ENCODE measurements around the gene IL10RB. TPM values are rescaled to one million over a fixed set of nuclear protein-coding genes. Genes with fewer than 3 reads are reported as not detected.

The IL10RB gene
- total and polyA plus RNA-seq, 10 of the 15 experiments (the other 5 are each of a cell fraction or from before 2014, with no cell fraction given), result 15.0 to 55.1 (median 34.9) TPM

- TF ChIP-seq ZBTB11 (CRISPR knock-in tag; IDR thresholded peaks at IDR 0.05), result no peak
- no peak for TF ChIP-seq HSF1 (IDR thresholded peaks at IDR 0.05; ENCODE audit: low read depth, low read length)
- TF ChIP-seq NR2C1 (IDR thresholded peaks at IDR 0.05), result peak; percentile 46; the same call in 1 of the 2 replicates
- peak in 1 of 2 experiments; percentile 32; a peak in 1 of 4 replicates for TF ChIP-seq IKZF2 (IDR thresholded peaks at IDR 0.05)
- no peak for TF ChIP-seq SMC3 (IDR thresholded peaks at IDR 0.05; ENCODE audit: borderline replicate concordance, low read length)
- no peak for TF ChIP-seq SMARCA5 (IDR thresholded peaks at IDR 0.05)
- no peak for TF ChIP-seq ETV6 (conservative IDR thresholded peaks at IDR 0.05 in 1 of 2, IDR thresholded peaks at IDR 0.05 in 1 of 2; ENCODE audit: borderline replicate concordance in 1 of 2, low read depth in 1 of 2)
- TF ChIP-seq KLF5 (IDR thresholded peaks at IDR 0.05; ENCODE audit: partially characterized antibody), result no peak
- no peak for TF ChIP-seq NFXL1 (IDR thresholded peaks at IDR 0.05; ENCODE audit: borderline replicate concordance)
- TF ChIP-seq ATF7 (IDR thresholded peaks at IDR 0.05; ENCODE audit: low read depth), result no peak
- TF ChIP-seq IKZF1 (conservative IDR thresholded peaks at IDR 0.05), result no peak
- TF ChIP-seq NBN (IDR thresholded peaks at IDR 0.05), result peak; percentile 64; the same call in 1 of the 2 replicates
- no peak for TF ChIP-seq HDAC6 (IDR thresholded peaks at IDR 0.05; ENCODE audit: unreplicated experiment)
- TF ChIP-seq CBX5 (IDR thresholded peaks at IDR 0.05; ENCODE audit: low read depth), result no peak
- TF ChIP-seq ELK1 (IDR thresholded peaks at IDR 0.05; ENCODE audit: low read depth, low read length), result no peak
- TF ChIP-seq EGR1 (IDR thresholded peaks at IDR 0.05; ENCODE audit: borderline replicate concordance in 1 of 2, low read depth in 2 of 2, low read length in 2 of 2), result no peak
- TF ChIP-seq CHD1 (IDR thresholded peaks at IDR 0.05; ENCODE audit: low read depth, low read length), result no peak
- TF ChIP-seq GABPA (IDR thresholded peaks at IDR 0.05; ENCODE audit: low read depth), result no peak
- no peak for TF ChIP-seq ZNF384 (IDR thresholded peaks at IDR 0.05; ENCODE audit: borderline replicate concordance, low read depth, low read length)
- TF ChIP-seq SREBF2 (IDR thresholded peaks at IDR 0.05; ENCODE audit: low read length), result no peak
- TF ChIP-seq JUNB (IDR thresholded peaks at IDR 0.05), result no peak; the same call in 1 of the 2 replicates
- no peak; the same call in 1 of the 2 replicates for TF ChIP-seq BACH1 (IDR thresholded peaks at IDR 0.05; ENCODE audit: borderline replicate concordance)
- no peak for TF ChIP-seq MYC (IDR thresholded peaks at IDR 0.05; ENCODE audit: insufficient read depth, insufficient read length, insufficient replicate concordance, low read length, severe bottlenecking)
- TF ChIP-seq ZNF207 (IDR thresholded peaks at IDR 0.05; ENCODE audit: borderline replicate concordance), result 0 out of 2 replicates have a peak, but pooled peaks have one; percentile 43
- peak; percentile 38; the same call in 1 of the 2 replicates for TF ChIP-seq MXI1 (IDR thresholded peaks at IDR 0.05; ENCODE audit: low read depth, low read length)
- no peak for TF ChIP-seq DPF2 (IDR thresholded peaks at IDR 0.05)
These were observed 35.4 kb upstream of the IL10RB start (continued) for GRCh38 chr21:33230545-33231324.
